GM19043 (cell line): ENCODE data around the gene ZNF274.
"Not testable (repeated sequence)": the region's sequence is repeated elsewhere in the genome, so short reads cannot be mapped to it uniquely, and the experiment has no call there.

ENCODE experiments used
- ATAC-seq: cut with Tn5 transposase; IDR thresholded peaks from one replicate; pipeline ENCODE4 v1.9.1; 2021; ENCODE audit warnings: low read depth; ENCODE audit not compliant: unreplicated experiment

ZNF274 gene

DNA sequence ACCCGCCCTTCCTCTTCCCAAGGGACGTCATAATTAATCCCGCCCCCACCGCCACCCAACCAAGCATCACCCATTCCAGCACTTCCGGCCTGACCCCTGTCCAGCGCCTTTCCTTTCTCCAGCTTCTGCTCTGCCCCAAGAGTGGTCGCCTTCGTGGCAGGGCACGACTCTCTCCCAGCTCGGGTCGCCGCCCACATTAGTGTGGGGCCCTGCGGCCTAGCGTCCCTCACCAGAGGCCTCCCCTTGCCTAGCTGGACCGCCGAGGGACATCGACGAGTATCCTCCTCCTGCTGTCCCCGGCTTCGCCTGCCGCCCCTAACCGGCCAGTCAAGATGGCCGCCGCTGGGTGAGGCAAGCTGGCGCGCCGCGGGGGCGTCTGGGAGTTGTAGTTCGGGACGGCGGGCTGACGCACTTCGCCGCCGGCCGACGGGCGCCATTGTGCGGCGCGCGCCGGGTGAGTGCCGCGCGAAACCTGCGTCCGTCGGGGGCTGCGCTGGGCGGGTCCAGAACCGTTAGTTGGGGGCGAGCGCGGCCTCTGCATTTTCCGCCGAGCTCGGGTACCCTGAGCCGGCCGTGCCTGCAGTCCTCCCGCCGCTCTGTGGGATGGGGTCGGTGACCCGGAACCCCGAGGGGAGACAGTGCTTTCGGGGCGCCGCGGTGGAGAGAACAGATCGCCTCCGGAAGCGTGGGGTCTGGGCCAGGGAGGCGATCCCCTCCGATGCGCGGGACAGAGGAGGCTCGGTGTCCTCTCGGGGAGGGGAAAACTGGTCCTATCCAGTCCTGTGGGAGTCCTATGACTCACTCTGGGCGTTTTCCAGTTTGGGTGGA lies at the start of gene ZNF274:
TSS of gene ZNF274 (plus strand) at position 73 of the 828 bp plus-strand sequence. CDS start 905 bp downstream, outside the sequence.
- ATAC-seq: peak; percentile 87

DNA sequence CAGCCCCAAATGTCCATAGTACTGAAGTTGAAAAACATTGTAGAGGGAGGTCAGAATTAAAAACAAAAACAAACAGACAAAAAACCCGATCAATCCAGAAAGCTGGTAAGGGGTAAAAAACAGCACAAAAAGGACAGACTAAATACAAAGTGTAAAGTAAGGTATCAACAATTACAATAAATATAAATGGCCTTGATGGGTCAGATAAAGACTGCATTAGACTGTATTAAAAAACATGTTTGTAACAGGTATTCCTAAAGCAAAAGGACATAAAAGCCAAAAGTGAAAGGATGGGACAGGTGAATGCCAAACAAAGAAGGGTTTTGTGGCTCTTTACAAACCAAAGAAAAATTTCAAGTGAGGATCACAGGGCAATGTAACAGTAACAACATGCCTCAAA lies 48.6 kb upstream of the ZNF274 start:
- no peak for ATAC-seq

DNA sequence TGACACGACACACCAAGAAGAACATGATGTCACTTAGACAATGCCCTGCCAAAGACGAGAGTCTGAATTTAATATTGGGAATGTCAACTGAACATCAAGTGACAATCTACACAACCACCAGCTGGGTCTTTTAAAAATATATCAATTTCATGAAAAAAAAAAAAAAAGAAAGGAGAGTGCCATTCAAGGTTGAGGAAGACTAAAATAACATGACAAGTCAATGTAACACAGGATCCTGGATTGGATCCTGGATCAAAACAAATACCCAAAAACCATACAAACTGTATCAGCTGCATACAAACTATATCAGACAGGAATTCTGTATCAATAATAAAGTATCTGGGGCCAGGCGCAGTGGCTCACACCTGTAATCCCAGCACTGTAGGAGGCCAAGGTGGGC lies 37.0 kb upstream of the ZNF274 start:
- ATAC-seq: no peak

DNA sequence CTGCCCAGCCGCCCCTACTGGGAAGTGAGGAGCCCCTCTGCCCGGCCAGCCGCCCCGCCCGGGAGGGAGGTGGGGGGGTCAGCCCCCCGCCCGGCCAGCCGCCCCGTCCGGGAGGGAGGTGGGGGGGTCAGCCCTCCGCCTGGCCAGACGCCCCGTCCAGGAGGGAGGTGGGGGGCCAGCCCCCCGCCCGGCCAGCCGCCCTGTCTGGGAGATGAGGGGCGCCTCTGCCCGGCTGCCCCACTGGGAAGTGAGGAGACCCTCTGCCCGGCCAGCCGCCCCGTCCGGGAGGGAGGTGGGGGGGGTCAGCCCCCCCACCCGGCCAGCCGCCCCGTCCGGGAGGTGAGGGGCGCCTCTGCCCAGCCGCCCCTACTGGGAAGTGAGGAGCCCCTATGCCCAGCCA lies 35.4 kb upstream of the ZNF274 start:
- ATAC-seq: not testable (repeated sequence)

DNA sequence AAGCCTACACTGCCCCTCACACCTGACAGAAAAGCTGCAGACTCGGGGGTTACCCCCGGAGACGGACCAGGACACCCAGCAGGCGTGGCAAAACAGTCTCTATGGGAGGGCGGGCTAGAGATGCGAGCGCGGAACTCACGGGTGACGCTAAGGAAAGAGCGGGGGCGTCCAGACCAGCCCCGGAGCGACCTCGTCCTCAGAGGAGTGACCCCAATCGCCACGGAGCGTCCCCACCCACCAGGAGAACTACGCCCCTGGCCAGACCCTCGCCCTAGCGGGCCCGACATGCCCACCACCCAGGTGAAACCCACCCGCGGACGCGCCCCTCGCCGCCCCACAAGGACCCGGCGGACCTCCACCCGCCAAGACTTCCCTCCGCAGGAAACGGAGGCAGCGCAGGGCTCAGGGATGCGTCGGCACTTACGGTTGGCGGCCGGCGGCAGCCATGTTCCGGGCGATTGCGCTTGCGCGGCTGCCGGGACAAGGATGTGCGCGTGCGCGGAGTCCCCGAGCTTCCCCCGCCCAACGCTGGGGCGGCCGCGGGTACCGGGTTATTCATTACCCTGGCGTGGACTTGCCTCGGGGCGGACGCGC lies 32.4 kb upstream of the ZNF274 start, which contains the start of gene ZNF329:
TSS of gene ZNF329 (minus strand) at position 462 of the 594 bp plus-strand sequence. CDS start 21,286 bp downstream, outside the sequence.
- no peak for ATAC-seq

DNA sequence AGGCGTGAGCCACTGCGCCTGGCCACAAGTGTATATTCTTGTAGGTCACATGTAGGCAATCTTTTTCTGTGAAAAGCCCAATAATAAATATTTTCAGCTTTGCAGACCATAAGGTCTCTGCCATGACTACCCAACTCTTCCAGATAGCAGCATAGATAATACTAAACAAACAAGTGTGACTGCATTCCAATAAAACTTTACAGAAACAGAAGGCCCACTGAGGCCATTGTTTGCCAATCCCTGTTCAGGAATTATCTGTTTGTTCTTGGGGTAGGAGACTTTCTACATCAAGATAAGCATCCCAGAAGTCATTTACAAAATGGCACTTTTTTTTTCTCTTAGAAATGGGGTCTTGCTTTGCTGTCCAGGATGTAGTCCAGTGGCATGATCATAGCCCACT lies 29.5 kb upstream of the ZNF274 start:
- no peak for ATAC-seq

DNA sequence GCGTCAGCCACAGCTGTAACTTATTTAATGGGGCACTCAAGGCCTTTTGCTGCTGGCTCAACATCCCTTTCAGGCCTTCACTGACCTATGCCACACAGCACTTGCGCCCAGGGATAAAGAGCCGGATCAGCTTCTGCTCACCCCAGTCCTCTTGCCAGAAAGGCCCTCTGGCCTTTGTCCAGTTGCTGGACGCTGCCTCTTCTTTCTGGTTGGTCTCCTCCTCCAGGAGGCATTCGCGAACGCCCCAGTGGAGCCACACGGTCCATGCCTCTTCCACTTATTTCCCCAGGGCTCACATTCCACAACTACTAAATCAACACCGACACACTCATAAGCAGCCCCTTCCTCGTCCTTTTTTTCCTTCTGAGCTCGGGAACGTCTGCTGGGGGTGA lies 28.6 kb upstream of the ZNF274 start:
- no peak for ATAC-seq

DNA sequence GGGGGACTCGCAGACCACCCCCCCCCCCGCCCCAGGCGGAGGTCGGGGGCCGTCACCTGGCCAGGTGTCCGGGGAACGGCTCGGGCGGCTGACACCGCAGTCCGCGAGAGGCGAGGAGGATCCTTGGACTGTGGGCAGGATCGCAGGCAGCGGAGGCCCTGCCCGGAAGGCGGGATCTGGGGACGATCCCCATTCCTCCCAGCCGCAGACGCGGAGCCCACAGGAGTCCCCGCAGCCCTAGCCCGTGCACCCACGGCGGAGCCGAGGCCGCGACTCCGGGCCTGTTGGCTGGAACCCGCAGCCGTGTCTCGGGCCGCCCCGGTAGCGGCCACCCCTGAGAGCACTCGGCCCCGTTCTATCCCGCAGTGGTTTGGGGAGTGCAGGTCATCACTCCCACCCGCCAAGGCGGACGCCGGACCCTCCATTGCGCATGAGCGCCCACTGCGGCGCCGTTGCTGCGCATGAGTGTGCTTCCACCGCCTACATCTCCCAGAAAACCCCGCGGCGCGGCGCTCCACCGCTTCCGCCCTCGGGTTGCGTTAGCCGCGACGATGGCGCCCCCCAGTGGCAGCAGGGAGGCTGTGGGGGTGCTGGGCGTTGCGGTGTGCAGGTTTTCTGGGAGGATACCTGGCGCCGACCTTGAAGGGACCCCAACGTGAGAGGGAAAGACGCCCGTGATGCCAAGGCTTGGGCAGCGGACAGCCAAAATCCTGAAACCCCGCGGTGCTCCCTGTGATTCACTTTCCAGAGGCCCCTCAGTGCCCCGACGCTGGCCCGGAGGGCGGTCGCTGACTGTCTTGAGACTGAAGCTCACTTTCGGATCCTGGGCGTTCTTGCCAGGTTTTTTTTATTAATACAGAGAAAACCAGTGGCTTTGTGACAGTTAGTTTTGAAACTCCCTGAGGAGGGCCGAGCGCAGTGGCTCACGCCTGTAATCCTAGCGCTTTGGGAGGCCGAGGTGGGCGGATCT lies 27.9 kb upstream of the ZNF274 start:
- ATAC-seq: no peak

DNA sequence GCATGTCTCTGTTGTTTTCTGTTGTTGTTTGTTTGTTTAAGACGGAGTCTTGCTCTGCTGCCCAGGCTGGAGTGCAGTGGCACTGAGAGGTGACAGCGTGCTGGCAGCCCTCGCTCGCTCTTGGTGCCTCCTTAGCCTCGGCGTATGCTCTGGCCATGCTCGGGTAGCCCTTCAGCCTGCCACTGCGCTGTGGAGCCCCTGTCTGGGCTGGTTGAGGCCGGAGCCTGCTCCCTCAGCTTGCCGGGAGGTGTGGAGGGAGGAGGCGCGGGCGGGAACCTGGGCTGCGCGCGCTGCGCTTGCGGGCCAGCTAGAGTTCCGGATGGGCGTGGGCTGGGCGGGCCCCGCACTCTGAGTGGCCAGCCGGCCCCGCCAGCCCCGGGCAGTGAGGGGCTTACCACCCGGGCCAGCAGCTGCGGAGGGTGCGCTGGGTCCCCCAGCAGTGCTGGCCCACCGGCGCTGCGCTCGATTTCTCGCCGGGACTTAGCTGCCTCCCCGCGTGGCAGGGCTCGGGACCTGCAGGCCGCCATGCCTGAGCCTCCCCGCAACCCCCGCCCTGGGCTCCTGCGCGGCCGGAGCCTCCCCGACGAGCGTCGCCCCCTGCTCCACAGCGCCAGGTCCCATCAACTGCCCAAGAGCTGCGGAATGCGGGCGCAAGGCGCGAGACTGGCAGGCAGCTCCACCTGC lies 25.7 kb upstream of the ZNF274 start:
- ATAC-seq: no peak

DNA sequence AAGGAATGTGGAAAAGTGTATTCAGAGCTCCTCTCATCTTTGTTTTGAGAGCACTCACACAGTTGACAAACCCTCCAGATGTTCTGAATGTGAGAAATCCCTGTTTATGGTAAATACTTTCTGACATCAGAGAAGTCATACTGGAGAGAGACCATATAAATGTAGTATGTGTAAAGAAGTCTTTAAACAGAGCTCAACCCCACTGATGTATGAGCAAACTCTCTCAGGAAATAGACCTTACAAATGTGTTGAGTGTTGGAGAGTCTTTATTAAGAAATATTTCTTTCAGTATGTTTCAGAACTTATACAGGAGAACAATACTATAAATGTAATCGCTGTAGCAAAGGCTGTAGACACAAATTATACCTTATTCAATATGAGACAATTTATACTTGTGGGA lies 16.6 kb upstream of the ZNF274 start:
- no peak for ATAC-seq

DNA sequence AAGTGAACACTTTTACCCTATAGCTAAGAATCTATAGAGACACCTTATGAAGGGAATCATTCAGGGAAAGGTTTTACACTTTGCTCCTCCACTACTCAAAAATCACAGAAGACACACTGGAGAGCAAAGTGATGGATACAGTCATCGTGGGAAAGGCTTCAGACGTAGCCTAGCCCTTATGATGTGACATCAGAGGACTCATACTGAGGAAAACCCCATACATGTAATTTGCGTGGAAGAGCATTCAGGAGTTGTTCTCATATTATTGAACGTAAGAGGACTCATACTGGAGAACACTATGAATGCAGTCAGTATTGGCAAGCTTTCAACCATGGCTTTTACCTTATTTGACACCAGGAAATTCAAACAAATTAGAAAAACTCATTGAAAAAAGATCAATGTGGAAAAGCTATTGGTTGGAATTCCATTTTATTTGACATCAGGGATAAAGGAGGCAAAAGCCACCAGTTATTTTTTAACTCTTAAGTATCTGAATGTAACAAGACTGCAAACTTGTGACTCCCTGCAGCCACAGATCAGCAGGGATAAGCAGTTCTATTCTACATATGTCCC lies 16.1 kb upstream of the ZNF274 start:
- ATAC-seq: no peak

DNA sequence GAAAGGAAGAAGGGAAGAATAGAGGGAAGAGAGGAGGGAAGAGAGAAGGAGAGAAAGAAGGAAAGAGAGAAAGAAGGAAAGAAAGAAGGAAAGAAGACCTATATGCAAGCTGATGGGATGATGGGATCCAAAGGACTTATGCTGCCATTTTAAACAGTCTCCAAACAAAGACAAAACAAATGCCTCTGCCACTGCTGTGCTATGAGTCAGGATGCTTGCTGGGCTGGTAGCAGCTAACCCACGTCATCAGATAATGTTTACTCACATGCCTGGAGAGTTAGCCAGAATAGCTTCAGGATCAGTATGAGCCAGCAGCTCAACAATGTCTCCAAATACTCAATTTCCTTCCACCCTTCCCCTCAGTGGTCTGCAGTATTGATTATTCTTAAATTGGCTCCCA lies 12.0 kb upstream of the ZNF274 start:
- no peak for ATAC-seq

DNA sequence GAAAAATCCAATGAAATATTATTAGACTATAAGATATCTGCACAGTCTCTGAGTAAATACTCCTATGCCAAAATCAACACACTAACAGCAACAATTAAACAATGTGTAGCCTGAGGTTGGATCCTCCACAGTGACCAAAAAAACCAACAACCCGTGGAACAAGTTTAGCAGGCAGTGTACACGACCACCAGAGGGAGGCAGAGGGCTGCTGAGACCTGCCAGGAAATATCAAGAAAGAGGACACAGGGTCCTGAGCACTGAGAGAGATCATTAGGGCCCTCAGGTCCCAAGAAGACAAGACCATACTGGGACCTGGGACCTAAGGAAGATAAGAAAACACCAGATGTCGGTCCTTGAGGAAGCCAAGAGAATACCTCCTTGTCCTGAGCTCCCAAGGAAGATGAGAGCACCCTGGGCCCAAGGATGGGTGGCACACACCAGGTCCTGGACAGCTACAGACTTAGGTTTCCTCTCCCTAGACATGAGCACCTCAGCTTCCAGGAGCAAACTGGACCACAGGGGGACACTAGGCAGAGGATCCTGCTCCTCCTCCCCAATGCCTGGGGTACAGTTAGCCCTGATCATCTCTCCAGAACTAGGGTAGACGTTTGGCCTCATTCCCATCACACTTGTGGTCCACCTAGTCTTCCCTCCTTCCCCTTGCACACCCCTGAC lies 822 bp upstream of the ZNF274 start:
- no peak for ATAC-seq

DNA sequence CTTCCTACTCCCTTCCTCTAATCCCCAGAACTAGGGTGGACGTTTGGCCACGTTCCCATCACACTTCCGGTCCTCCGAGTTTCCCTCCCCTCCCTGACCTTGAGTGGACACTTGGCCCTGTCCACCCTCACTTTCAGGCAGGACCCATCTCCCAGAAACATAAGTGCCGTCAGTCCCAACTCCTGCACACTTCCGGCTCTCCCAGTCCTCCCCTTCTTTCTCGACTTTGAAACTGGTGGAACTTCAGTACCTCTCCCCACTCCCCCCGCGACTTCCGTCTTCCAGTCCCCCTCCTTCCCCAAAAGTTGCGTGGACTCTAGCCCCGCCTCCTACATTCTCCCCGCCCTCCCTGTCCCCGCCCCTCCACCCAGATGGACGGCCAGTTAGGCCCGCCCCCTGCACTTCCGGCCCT lies 278 bp upstream of the ZNF274 start:
- no peak for ATAC-seq

DNA sequence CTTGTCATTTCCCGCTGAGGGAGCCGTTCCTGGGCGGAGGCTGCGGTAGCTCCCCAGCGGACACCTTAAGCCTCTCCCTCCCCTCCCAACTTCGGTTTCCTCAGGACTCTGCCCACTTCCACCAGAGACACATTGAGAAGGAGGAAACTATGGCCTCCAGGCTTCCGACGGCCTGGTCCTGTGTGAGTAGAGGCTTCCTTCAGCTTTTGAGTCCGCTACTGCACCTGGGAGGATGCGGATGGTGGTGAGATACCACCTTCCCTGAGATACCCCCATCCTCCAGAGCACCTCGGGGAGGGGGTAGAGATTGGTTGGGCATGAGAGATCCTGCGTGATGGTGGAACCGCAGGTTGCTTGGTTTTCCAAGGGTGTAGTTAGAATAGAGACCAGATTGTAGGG lies 955 bp downstream of the ZNF274 start:
- ATAC-seq: no peak

DNA sequence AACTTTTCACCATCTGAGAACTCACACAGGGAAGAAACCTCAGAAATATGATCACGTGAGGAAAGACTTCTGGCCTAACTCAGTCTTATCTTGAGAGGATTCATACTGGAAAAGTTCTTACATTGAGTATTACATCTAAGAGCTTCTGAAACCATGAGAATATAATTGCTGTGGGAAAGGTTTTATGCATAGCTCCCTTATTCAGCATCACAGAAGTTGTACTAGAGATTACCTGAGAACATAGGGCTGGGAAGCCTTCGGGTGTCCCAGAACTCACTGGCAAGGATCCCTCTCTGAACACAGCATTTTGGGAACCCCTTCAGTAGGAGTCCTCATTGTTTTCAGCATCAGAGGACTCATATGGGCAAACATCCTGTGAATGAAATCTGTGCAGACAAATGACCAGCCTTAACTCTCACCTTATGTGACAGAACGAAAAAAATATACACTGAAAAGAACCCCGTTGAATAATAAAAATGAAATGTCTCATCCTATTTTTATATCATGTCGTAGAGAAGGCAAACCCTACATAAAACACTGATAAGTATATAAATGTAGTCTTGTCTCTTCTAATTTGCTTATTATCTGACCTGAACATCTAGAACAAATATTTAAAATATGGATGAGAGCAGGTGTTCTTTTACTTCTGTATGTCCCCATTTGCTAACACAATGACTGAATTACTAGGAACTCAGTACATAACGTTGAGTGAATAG lies 14.2 kb downstream of the ZNF274 start:
- ATAC-seq: no peak

DNA sequence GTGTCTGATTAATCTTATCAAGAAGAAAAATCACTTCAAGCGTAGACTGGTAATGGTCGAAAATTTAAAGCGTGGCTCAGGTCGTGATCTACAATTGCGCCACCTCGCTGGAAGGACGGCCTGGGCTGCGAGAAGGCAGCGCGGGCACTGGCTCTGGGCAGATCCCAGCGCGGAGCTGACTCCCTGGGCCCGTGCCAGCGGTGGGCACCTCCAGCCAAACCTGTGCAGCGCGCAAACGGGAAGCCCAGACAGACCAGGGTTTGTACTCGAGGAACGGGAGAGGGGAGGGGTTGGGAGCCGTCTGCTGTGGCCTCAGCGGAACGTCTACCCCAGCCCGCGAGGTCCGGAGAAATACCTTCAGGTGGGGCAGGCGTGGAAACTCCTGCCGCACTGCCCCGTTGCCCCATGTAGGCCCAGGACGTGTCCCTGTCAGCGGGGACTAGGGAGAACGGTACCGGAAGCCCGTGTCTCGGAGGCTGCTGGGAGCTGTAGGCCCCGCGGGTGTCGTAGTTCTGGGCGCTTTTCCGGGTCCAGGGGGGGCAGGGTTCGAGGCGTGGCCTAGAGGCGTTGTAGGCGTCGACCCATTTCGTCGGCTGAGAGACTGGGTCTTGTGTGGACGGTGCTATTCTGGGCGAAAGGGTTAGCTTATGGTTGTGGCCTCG lies 21.1 kb downstream of the ZNF274 start:
- no peak for ATAC-seq

DNA sequence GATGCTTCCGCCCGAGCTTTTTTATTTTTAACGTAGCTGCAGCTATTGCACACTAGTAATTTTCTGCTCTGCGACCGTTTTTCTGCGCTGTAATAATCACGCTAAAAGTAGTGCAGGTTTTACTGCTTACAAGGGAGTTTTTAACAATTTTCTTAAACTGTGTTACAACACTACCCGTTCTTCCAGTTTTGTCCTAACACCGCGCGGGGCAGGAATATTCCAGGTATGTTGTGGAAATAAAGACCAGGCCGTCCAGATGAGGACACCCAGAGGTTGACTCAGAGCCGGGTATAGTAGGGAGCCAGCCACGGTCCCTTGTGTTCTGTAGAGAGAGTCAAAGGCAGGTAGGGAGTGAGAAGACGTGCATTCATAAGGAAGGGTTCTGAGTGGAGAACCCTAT lies 21.7 kb downstream of the ZNF274 start:
- no peak for ATAC-seq
